Superior temporal gyrus (tissue), 1 donor: ENCODE results near the gene MEIOB.
"Not testable (repeated sequence)": the region's sequence is repeated elsewhere in the genome, so short reads cannot be mapped to it uniquely, and the experiment has no call there.

ENCODE experiments used
- DNase-seq: peaks from one replicate; pipeline ENCODE4 v3.0.0-alpha.2; 2016; ENCODE audit errors: extremely low spot score

MEIOB gene

GRCh38 chr16:1871974-1872635, at the start of gene MEIOB:
Gene MEIOB, minus strand, starts transcription at chr16:1872164. Its CDS starts 3,989 bp downstream, at chr16:1868175.
- no peak for DNase-seq

- DNase-seq, result no peak
These were observed 48.8 kb upstream of the MEIOB start for GRCh38 chr16:1920727-1921171.

GRCh38 chr16:1920122-1920521, 48.2 kb upstream of the MEIOB start:
- DNase-seq, result not testable (repeated sequence)

GRCh38 chr16:1919327-1919998, 47.5 kb upstream of the MEIOB start:
- DNase-seq, result no peak

GRCh38 chr16:1918351-1919326, 46.7 kb upstream of the MEIOB start, which contains the start of gene HS3ST6:
Gene HS3ST6, minus strand, starts transcription at chr16:1918415. Its CDS starts 92 bp downstream, at chr16:1918323.
- no peak for DNase-seq

GRCh38 chr16:1917665-1918350, 45.8 kb upstream of the MEIOB start:
- no peak for DNase-seq

GRCh38 chr16:1917056-1917664, 45.2 kb upstream of the MEIOB start:
- no peak for DNase-seq

- no peak for DNase-seq
These were observed 44.7 kb upstream of the MEIOB start for GRCh38 chr16:1916640-1916990.

GRCh38 chr16:1915732-1916639, 44.0 kb upstream of the MEIOB start:
- DNase-seq, result no peak

GRCh38 chr16:1914988-1915387, 43.0 kb upstream of the MEIOB start:
- DNase-seq, result no peak

GRCh38 chr16:1914084-1914608, 42.2 kb upstream of the MEIOB start:
- DNase-seq, result no peak

GRCh38 chr16:1913327-1914083, 41.5 kb upstream of the MEIOB start:
- no peak for DNase-seq

GRCh38 chr16:1912215-1912543, 40.2 kb upstream of the MEIOB start:
- DNase-seq, result no peak

GRCh38 chr16:1911467-1912214, 39.7 kb upstream of the MEIOB start:
- no peak for DNase-seq

GRCh38 chr16:1909561-1910231, 37.7 kb upstream of the MEIOB start:
- DNase-seq, result no peak

- no peak for DNase-seq
These were observed 37.0 kb upstream of the MEIOB start for GRCh38 chr16:1908983-1909382.

- DNase-seq, result no peak
These were observed 36.2 kb upstream of the MEIOB start for GRCh38 chr16:1908184-1908583.
